NCI-H2081 (cell line): ENCODE measurements around the gene LIMK1.
"Not testable (repeated sequence)": the region's sequence is repeated elsewhere in the genome, so short reads cannot be mapped to it uniquely, and the experiment has no call there.

Experiments used
- DNase-seq, 2 experiments: peaks; one replicate each; lab custom pipeline; 2025; lab: John Stamatoyannopoulos, UW

LIMK1 gene

GRCh38 chr7:74084722-74085578 is 1.3 kb downstream of the LIMK1 start:
- DNase-seq = no peak

GRCh38 chr7:74087791-74088453 is 4.3 kb downstream of the LIMK1 start:
- no peak for DNase-seq

GRCh38 chr7:74092321-74092963 is 8.8 kb downstream of the LIMK1 start:
- no peak for DNase-seq

GRCh38 chr7:74092964-74093471 is 9.4 kb downstream of the LIMK1 start:
- peak in 1 of 2 experiments; percentile 7 for DNase-seq

GRCh38 chr7:74093671-74094223 is 10.1 kb downstream of the LIMK1 start:
- no peak for DNase-seq

- DNase-seq = no peak
These were observed 10.9 kb downstream of the LIMK1 start for GRCh38 chr7:74094224-74095101.

- no peak for DNase-seq
These were observed 11.5 kb downstream of the LIMK1 start for GRCh38 chr7:74095135-74095534.

GRCh38 chr7:74097937-74098614 is 14.5 kb downstream of the LIMK1 start:
- no peak for DNase-seq

- DNase-seq = no peak
These were observed 15.4 kb downstream of the LIMK1 start for GRCh38 chr7:74099031-74099430.

GRCh38 chr7:74101061-74101681 is 17.6 kb downstream of the LIMK1 start:
- DNase-seq = no peak

GRCh38 chr7:74103219-74103772 is 19.7 kb downstream of the LIMK1 start:
- DNase-seq = no peak

- DNase-seq = no peak
These were observed 21.1 kb downstream of the LIMK1 start for GRCh38 chr7:74104702-74105101.

GRCh38 chr7:74105992-74106391 is 22.4 kb downstream of the LIMK1 start:
- no peak for DNase-seq

GRCh38 chr7:74106846-74107245 is 23.2 kb downstream of the LIMK1 start:
- DNase-seq = no peak

- DNase-seq = no peak
These were observed 31.7 kb downstream of the LIMK1 start for GRCh38 chr7:74115326-74115725.

GRCh38 chr7:74116356-74116755 is 32.8 kb downstream of the LIMK1 start:
- no peak for DNase-seq

GRCh38 chr7:74119831-74120230 is 36.2 kb downstream of the LIMK1 start:
- no peak for DNase-seq

GRCh38 chr7:74121401-74122249 is 38.0 kb downstream of the LIMK1 start:
- no peak for DNase-seq

GRCh38 chr7:74123892-74124291 is 40.3 kb downstream of the LIMK1 start:
- not testable (repeated sequence) for DNase-seq
